SK-N-SH (cell line): Measurements from ENCODE around the gene GPR34. TPM values are rescaled to one million over a fixed set of nuclear protein-coding genes. Genes with fewer than 3 reads are reported as not detected.

Experiments
- CTCF ChIA-PET: fragments of 300-600, 350-600 bp; formaldehyde crosslinking; extraction: SDS; loops from one replicate; lab custom pipeline; 2021; lab: Yijun Ruan, JAX
- POLR2A ChIA-PET: fragments of 350-600 bp; sonication (Branson Sonifier 250); formaldehyde crosslinking; extraction: SDS; loops from one replicate; lab custom pipeline; 2020; ENCODE audit warnings: antibody characterized with exemption, inconsistent platforms; lab: Yijun Ruan, JAX
- DNase-seq: peaks from one replicate; pipeline ENCODE4 v3.0.0; 2012
- H2AFZ ChIP-seq: fragments of 200-600 bp; sonication (generic); 2 replicates; pipeline ENCODE4 v1.8.1; 2016; ENCODE audit warnings: antibody characterized with exemption, mild to moderate bottlenecking, low read depth
- H3F3A ChIP-seq: fragments of 200-600 bp; sonication (generic); replicated peaks from 2 replicates; pipeline ENCODE3; 2016; ENCODE audit warnings: antibody characterized with exemption, mild to moderate bottlenecking; ENCODE audit not compliant: insufficient read depth
- H3K27ac ChIP-seq, 2 experiments: fragments of 200-500 bp in 1 of 2; fragments of 200-600 bp in 1 of 2; sonication (Bioruptor generic) in 1 of 2; sonication (generic), shearing (Covaris generic) in 1 of 2; 2 replicates each; pipeline versions ENCODE4 v1.5.1 to v1.6.1; 2014 to 2016; ENCODE audit warnings: low read depth in 2 of 2, inconsistent platforms in 1 of 2, low read length in 1 of 2, mild to moderate bottlenecking in 1 of 2, mixed read lengths in 1 of 2
- H3K27me3 ChIP-seq: fragments of 200-600 bp; sonication (generic), shearing (Covaris generic); 2 replicates; pipeline ENCODE4 v1.6.1; 2016; ENCODE audit warnings: mixed run types; ENCODE audit not compliant: insufficient read depth
- H3K36me3 ChIP-seq, 2 experiments: fragments of 200-500 bp in 1 of 2; fragments of 200-600 bp in 1 of 2; sonication (Bioruptor generic) in 1 of 2; sonication (generic) in 1 of 2; replicated peaks in 1 of 2; 2 replicates each; pipeline versions ENCODE3 to v1.5.1; 2014 to 2016; ENCODE audit warnings: low read length in 1 of 2, mild to moderate bottlenecking in 1 of 2; ENCODE audit not compliant: insufficient read depth in 2 of 2, control insufficient read depth in 1 of 2
- H3K4me1 ChIP-seq, 2 experiments: fragments of 200-500 bp in 1 of 2; fragments of 200-600 bp in 1 of 2; sonication (Bioruptor generic) in 1 of 2; sonication (generic), shearing (Covaris generic) in 1 of 2; 2 replicates each; pipeline versions ENCODE4 v1.5.1 to v1.6.1; 2014 to 2016; ENCODE audit warnings: low read depth in 1 of 2, low read length in 1 of 2, mixed run types in 1 of 2; ENCODE audit not compliant: insufficient read depth in 2 of 2, control insufficient read depth in 1 of 2
- H3K4me2 ChIP-seq: fragments of 200-600 bp; sonication (generic), shearing (Covaris generic); 2 replicates; pipeline ENCODE4 v1.6.1; 2017; ENCODE audit warnings: mixed run types
- H3K4me3 ChIP-seq, 2 experiments: fragments of 200-500 bp in 1 of 2; fragments of 200-600 bp in 1 of 2; sonication (Bioruptor generic) in 1 of 2; sonication (generic), shearing (Covaris generic) in 1 of 2; 2 replicates each; pipeline versions ENCODE4 v1.5.1 to v1.8.1; 2014 to 2016; ENCODE audit warnings: low read depth in 2 of 2, inconsistent platforms in 1 of 2, low read length in 1 of 2, mild to moderate bottlenecking in 1 of 2, mixed read lengths in 1 of 2, moderate library complexity in 1 of 2
- H3K79me2 ChIP-seq: fragments of 200-600 bp; sonication (generic); 2 replicates; pipeline ENCODE4 v1.8.1; 2017; ENCODE audit warnings: mild to moderate bottlenecking; ENCODE audit not compliant: insufficient read depth
- H3K9ac ChIP-seq: fragments of 200-600 bp; sonication (generic); 2 replicates; pipeline ENCODE4 v1.6.1; 2017; ENCODE audit warnings: mixed run types
- H3K9me2 ChIP-seq: fragments of 200-600 bp; sonication (generic); 2 replicates; pipeline ENCODE4 v1.6.1; 2017; ENCODE audit warnings: mixed run types
- H3K9me3 ChIP-seq: fragments of 200-600 bp; sonication (generic); 2 replicates; pipeline ENCODE4 v1.6.1; 2017; ENCODE audit warnings: mixed run types, mild to moderate bottlenecking, moderate library complexity
- H4K20me1 ChIP-seq: fragments of 200-600 bp; sonication (generic); 2 replicates; pipeline ENCODE4 v1.6.1; 2017; ENCODE audit warnings: mild to moderate bottlenecking, mixed run types; ENCODE audit not compliant: insufficient read depth
- CHD2 ChIP-seq: fragments of 150-350 bp; IDR thresholded peaks from 2 replicates; pipeline ENCODE4 v1.6.1; 2018; ENCODE audit warnings: low read length; ENCODE audit not compliant: partially characterized antibody
- ELF1 ChIP-seq: IDR thresholded peaks from 2 replicates; pipeline ENCODE4 v1.4.0; 2012
- EZH2phosphoT487 ChIP-seq: fragments of 200-600 bp; sonication (generic); IDR thresholded peaks from 2 replicates; pipeline ENCODE4 v1.6.1; 2017; ENCODE audit warnings: low read depth, mixed run types, mild to moderate bottlenecking, antibody characterized with exemption, moderate library complexity, borderline replicate concordance
- FOXJ3 ChIP-seq: sonication (generic); formaldehyde crosslinking; IDR thresholded peaks from 2 replicates; pipeline ENCODE4 v1.5.1; 2020; ENCODE audit warnings: mild to moderate bottlenecking, missing genetic modification reagents
- GABPA ChIP-seq: IDR thresholded peaks from 2 replicates; pipeline ENCODE4 v1.4.0; 2012; ENCODE audit warnings: low read depth, mild to moderate bottlenecking
- MEF2A ChIP-seq: IDR thresholded peaks from 2 replicates; pipeline ENCODE4 v1.4.0; 2012; ENCODE audit warnings: low read depth, borderline replicate concordance
- MXI1 ChIP-seq: IDR thresholded peaks from 2 replicates; pipeline ENCODE4 v1.6.1; 2012; ENCODE audit warnings: mild to moderate bottlenecking, low read depth, low read length, improper control_type of control experiment
- NFIC ChIP-seq: IDR thresholded peaks from 2 replicates; pipeline ENCODE4 v1.4.0; 2012; ENCODE audit warnings: borderline replicate concordance
- REST ChIP-seq: IDR thresholded peaks from 2 replicates; pipeline ENCODE4 v1.6.1; 2012; ENCODE audit warnings: mild to moderate bottlenecking, low read depth, low read length, moderate library complexity
- RXRA ChIP-seq: IDR thresholded peaks from 2 replicates; pipeline ENCODE4 v1.4.0; 2012; ENCODE audit warnings: low read depth, mild to moderate bottlenecking, borderline replicate concordance
- TAF1 ChIP-seq: IDR thresholded peaks from 2 replicates; pipeline ENCODE4 v1.6.1; 2012; ENCODE audit warnings: low read depth, mild to moderate bottlenecking, low read length, moderate library complexity, borderline replicate concordance
- ZBTB33 ChIP-seq: IDR thresholded peaks from 2 replicates; pipeline ENCODE4 v1.4.0; 2012; ENCODE audit warnings: low read depth, borderline replicate concordance
- WGBS: methylation state at CpG from one replicate; pipeline ENCODE4 v1.1.6; 2017; ENCODE audit warnings: low lambda C conversion rate; 5-methylcytosine and 5-hydroxymethylcytosine counted together
- polyA plus RNA-seq, 3 experiments: library from polyadenylated mRNA; depleted of rRNA; stranded (reverse); fragments of >200 nt; gene quantifications; 2 replicates each; pipeline ENCODE4 v1.2.3, GENCODE V29; 2012
- TF ChIP-seq, protein P1 (sequence below): IDR thresholded peaks from 2 replicates; pipeline ENCODE4 v1.4.0; 2012; ENCODE audit warnings: low read depth, borderline replicate concordance

GPR34 gene
- polyA plus RNA-seq, 1 of the 3 experiments (the other 2 are of a cell fraction) = not detected

DNA sequence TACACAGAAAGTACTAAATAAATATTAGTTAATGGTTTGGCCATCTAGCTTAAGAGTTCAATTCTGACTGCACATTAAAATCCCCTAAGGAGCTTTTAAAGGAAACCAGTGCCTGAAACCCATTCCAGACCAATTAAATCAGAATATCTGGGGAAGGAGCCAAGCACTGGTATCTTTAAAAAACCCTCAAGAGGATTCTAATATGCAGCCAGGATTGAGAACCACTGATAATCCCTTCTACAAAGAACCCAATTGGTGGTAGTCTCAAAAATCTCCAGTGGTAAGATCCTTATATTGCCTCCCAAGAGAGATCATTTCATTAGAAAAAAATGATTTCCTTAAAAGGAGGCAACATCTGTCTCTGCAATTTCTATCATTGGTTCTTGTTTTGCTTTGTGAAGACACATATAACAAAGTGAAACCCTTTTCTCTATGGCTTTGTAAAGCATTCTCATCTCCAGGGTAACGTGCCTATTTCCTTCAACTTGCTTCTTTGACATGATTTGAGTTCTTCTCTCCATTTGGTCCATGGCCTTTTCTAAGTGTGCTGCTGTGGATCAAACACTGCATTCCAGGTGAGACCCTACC lies 3.5 kb downstream of the GPR34 start:
- no peak overlapping the region for H3K27ac ChIP-seq
- CTCF ChIA-PET = no interaction called here
- H3K4me3 ChIP-seq = no peak overlapping the region
- H3K9me2 ChIP-seq = no peaks in the 10 kb centered on the region
- H3K4me1 ChIP-seq = no peaks in the 10 kb centered on the region
- no peaks in the 10 kb centered on the region for H3K9me3 ChIP-seq
- H3K9ac ChIP-seq = no peak overlapping the region
- DNase-seq = no peak
- H3K36me3 ChIP-seq = no peaks in the 10 kb centered on the region
- H3K27me3 ChIP-seq = no peaks in the 10 kb centered on the region
- H4K20me1 ChIP-seq = no peaks in the 10 kb centered on the region
- 43% methylated on average over 1 of the region's 1 CpG for whole genome bisulfite sequencing
- POLR2A ChIA-PET = no interaction called here
- H3K4me2 ChIP-seq = no peak overlapping the region
- H3F3A ChIP-seq = no peaks in the 10 kb centered on the region
- H3K79me2 ChIP-seq = no peaks in the 10 kb centered on the region
- no peak overlapping the region for H2AFZ ChIP-seq
- TF ChIP-seq ZBTB33 (no peak), GABPA (no peak), RXRA (no peak), NFIC (no peak), ELF1 (no peak), MXI1 (no peak), TAF1 (no peak), CHD2 (no peak), REST (no peak), FOXJ3 (CRISPR knock-in tag) (no peak), MEF2A (no peak), EZH2phosphoT487 (no peak)
- TF ChIP-seq, protein P1, sequence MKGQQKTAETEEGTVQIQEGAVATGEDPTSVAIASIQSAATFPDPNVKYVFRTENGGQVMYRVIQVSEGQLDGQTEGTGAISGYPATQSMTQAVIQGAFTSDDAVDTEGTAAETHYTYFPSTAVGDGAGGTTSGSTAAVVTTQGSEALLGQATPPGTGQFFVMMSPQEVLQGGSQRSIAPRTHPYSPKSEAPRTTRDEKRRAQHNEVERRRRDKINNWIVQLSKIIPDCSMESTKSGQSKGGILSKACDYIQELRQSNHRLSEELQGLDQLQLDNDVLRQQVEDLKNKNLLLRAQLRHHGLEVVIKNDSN = no peak
